ENCODE measurements around the gene KLK3. TPM values are rescaled to one million over a fixed set of nuclear protein-coding genes. Genes with fewer than 3 reads are reported as not detected.
A peak's percentile ranks its signal among the peaks of the same experiment; 100 is the strongest.

Gene KLK3
- total and polyA plus RNA-seq, 2 of the 8 experiments (the other 6 are each of a cell fraction or from before 2014, with no cell fraction given): 0.08 TPM; not detected in 1

- TF ChIP-seq RXRA (IDR thresholded peaks at IDR 0.05; ENCODE audit: insufficient read depth, low read depth, low read length): no peak
- TF ChIP-seq EP300 (IDR thresholded peaks at IDR 0.05; ENCODE audit: borderline replicate concordance in 1 of 2, low read depth in 2 of 2, low read length in 2 of 2): peak in 1 of 2 experiments; percentile 55; a peak in 1 of 3 replicates
- TF ChIP-seq MAX (IDR thresholded peaks at IDR 0.05): peak; percentile 71; the same call in 1 of the 2 replicates
- peak; percentile 25 for TF ChIP-seq CTBP2 (IDR thresholded peaks at IDR 0.05; ENCODE audit: borderline replicate concordance, insufficient read depth, insufficient read length, low read length)
Observed at GRCh38 chr19:50893047-50893736, 38.5 kb downstream of the KLK3 start (continued).

Measured in H1 (cell line).